Suprapubic skin (tissue), 4 donors: ENCODE results near the gene POFUT1. TPM values are rescaled to one million over a fixed set of nuclear protein-coding genes. Genes with fewer than 3 reads are reported as not detected.

Source experiments
- DNase-seq, 2 donors: peaks; one replicate each; pipeline ENCODE4 v3.0.0-alpha.2; 2019; ENCODE audit warnings: low spot score in 2 of 2
- H3K27ac ChIP-seq: fragments of 200-600 bp; sonication (generic); one replicate; pipeline ENCODE4 v1.5.1; 2019
- H3K27me3 ChIP-seq: fragments of 200-600 bp; sonication (generic); one replicate; pipeline ENCODE4 v1.5.1; 2019
- H3K36me3 ChIP-seq: fragments of 200-600 bp; sonication (generic); one replicate; pipeline ENCODE4 v1.5.1; 2019
- H3K4me1 ChIP-seq: fragments of 200-600 bp; sonication (generic); one replicate; pipeline ENCODE4 v1.5.1; 2019
- H3K4me3 ChIP-seq: fragments of 200-600 bp; sonication (generic); one replicate; pipeline ENCODE4 v1.5.1; 2019; ENCODE audit warnings: mild to moderate bottlenecking
- H3K9me3 ChIP-seq: fragments of 200-600 bp; sonication (generic); one replicate; pipeline ENCODE4 v1.5.1; 2019
- CTCF ChIP-seq, 2 donors: fragments of 200-600 bp in 1 of 2; fragments of 450-650 bp in 1 of 2; sonication (generic) in 1 of 2; IDR thresholded peaks; one replicate each; pipeline ENCODE4 v1.5.1; 2016 to 2019; ENCODE audit warnings: antibody characterized with exemption in 2 of 2, mild to moderate bottlenecking in 1 of 2, moderate library complexity in 1 of 2
- EP300 ChIP-seq: sonication (generic); formaldehyde crosslinking; IDR thresholded peaks from one replicate; pipeline ENCODE4 v1.6.1; 2017; ENCODE audit warnings: antibody characterized with exemption
- POLR2A ChIP-seq, 2 donors: fragments of 450-650 bp; IDR thresholded peaks; one replicate each; pipeline ENCODE4 v1.6.1; 2017; ENCODE audit warnings: antibody characterized with exemption in 2 of 2, mild to moderate bottlenecking in 2 of 2, moderate library complexity in 2 of 2
- POLR2AphosphoS5 ChIP-seq, 3 donors: sonication (generic); formaldehyde crosslinking; IDR thresholded peaks; one replicate each; pipeline ENCODE4 v1.6.1; 2017; ENCODE audit warnings: antibody characterized with exemption in 3 of 3
- WGBS: methylation state at CpG from one replicate; pipeline ENCODE4 v1.1.5; 2018; 5-methylcytosine and 5-hydroxymethylcytosine counted together
- total RNA-seq, 4 donors: library from RNA; depleted of rRNA; stranded (reverse); fragments of >200 nt; gene quantifications; one replicate each; pipeline ENCODE4 v1.1.0, GENCODE V29; 2016

The POFUT1 gene
- total RNA-seq, 4 donors from 2014 or later, result 19.0 to 36.4 (median 24.1) TPM

- no peaks in the 10 kb centered on the region for H3K36me3 ChIP-seq
- no peak for TF ChIP-seq POLR2AphosphoS5 (IDR thresholded peaks at IDR 0.05)
- no peak for TF ChIP-seq POLR2A (IDR thresholded peaks at IDR 0.05)
- TF ChIP-seq CTCF (IDR thresholded peaks at IDR 0.05), result no peak
- TF ChIP-seq EP300, result no peak
- WGBS, result 93% methylated on average over 6 of the region's 6 CpGs
- no peak for DNase-seq
- no peaks in the 10 kb centered on the region for H3K9me3 ChIP-seq
- no peaks in the 10 kb centered on the region for H3K27me3 ChIP-seq
- H3K4me1 ChIP-seq, result peaks cover 18% of the 10 kb centered on the region
- H3K27ac ChIP-seq, result no peak overlapping the region
- H3K4me3 ChIP-seq, result no peak overlapping the region
Measured at GRCh38 chr20:32287231-32287638, 79.6 kb downstream of the POFUT1 start.

Other genes starting within 250 kb of the POFUT1 start
- gene XKR7, start 239.7 kb upstream of the POFUT1 start, total RNA-seq, result not detected
- gene CCM2L, start 197.4 kb upstream of the POFUT1 start, total RNA-seq, result 1 to 10 TPM in 3 of 4 donors, under 1 TPM in 1; 0.62 to 3.4 (median 1.4) TPM
- 1 to 10 TPM; 5.0 to 10.0 (median 6.6) TPM for gene HCK, start 155.6 kb upstream of the POFUT1 start, total RNA-seq
- gene TM9SF4, start 98.2 kb upstream of the POFUT1 start, total RNA-seq, result 10 to 100 TPM; 45.5 to 54.9 (median 51.6) TPM
- 10 to 100 TPM; 13.0 to 28.8 (median 20.4) TPM for gene PLAGL2, start 137 bp upstream of the POFUT1 start, total RNA-seq
- 10 to 100 TPM; 12.7 to 17.3 (median 14.9) TPM for gene KIF3B, start 69.8 kb downstream of the POFUT1 start, total RNA-seq
- 100 to 1,000 TPM in 1 of 4 donors, 10 to 100 TPM in 3; 43.2 to 143 (median 71.8) TPM for gene ASXL1, start 150.5 kb downstream of the POFUT1 start, total RNA-seq